ENCODE data around the gene CD244.

GRCh38 chr1:160907976-160908375 is 45.3 kb upstream of the CD244 start:
- TF ChIP-seq CTCF (conservative IDR thresholded peaks at IDR 0.05) (no peak), EZH2 (IDR thresholded peaks at IDR 0.05; ENCODE audit: low read depth) (no peak)

Data from PC-9 (cell line).